GM10248 (cell line): Measurements from ENCODE around the gene LIN7B.
"Not testable (repeated sequence)": the region's sequence is repeated elsewhere in the genome, so short reads cannot be mapped to it uniquely, and the experiment has no call there.

Experiments used
- CTCF ChIA-PET: fragments of 300-600 bp; sonication (Branson Sonifier 250); formaldehyde crosslinking; extraction: SDS; loops from one replicate; lab custom pipeline; 2021; ENCODE audit warnings: antibody characterized with exemption; lab: Yijun Ruan, JAX
- POLR2A ChIA-PET: fragments of 350-650 bp; sonication (Branson Sonifier 250); formaldehyde crosslinking; extraction: SDS; loops from one replicate; lab custom pipeline; 2020; ENCODE audit warnings: antibody characterized with exemption; lab: Yijun Ruan, JAX
- DNase-seq: peaks from one replicate; pipeline ENCODE4 v3.0.0; 2012; ENCODE audit errors: extremely low spot score
- TF ChIP-seq, protein P1 (sequence below): IDR thresholded peaks from 2 replicates; pipeline ENCODE4 v1.5.1; 2012; ENCODE audit warnings: mild to moderate bottlenecking, low read depth; ENCODE audit errors: extremely low read depth, missing control alignments, control extremely low read depth

LIN7B gene

DNA sequence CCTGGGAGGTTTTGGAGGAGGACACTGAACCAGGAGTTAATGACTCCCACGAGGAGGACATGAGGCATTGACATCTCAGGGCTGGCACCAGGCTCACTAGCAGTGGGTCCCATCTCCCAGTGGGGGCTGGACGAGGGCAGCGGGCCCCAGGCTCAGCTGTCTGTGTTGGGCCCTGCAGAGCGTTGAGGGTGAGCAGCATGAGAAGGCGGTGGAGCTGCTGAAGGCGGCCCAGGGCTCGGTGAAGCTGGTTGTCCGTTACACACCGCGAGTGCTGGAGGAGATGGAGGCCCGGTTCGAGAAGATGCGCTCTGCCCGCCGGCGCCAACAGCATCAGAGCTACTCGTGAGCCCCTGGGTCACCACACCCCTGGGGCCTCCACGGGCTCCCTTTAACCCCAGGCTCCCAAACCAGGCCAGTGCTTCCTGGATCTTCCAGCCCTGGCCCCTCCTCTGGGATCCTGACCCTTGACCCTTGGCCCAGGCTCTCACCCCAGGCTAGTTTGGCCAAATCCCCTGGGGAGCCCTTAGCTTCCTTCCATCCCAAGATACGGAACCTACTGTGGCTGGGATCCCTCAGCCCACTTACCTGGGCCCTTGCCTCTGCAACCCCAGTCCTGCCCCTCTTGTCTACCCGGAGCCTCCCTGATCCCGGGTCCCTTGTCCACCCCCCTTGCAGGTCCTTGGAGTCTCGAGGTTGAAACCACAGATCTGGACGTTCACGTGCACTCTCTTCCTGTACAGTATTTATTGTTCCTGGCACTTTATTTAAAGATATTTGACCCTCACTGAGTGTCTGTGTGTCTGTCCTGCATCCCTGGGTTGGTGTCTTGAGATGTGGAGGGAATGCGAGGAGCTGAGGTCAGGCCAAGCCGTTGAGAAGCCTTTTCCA, 3.8 kb downstream of the LIN7B start:
- TF ChIP-seq, protein P1, sequence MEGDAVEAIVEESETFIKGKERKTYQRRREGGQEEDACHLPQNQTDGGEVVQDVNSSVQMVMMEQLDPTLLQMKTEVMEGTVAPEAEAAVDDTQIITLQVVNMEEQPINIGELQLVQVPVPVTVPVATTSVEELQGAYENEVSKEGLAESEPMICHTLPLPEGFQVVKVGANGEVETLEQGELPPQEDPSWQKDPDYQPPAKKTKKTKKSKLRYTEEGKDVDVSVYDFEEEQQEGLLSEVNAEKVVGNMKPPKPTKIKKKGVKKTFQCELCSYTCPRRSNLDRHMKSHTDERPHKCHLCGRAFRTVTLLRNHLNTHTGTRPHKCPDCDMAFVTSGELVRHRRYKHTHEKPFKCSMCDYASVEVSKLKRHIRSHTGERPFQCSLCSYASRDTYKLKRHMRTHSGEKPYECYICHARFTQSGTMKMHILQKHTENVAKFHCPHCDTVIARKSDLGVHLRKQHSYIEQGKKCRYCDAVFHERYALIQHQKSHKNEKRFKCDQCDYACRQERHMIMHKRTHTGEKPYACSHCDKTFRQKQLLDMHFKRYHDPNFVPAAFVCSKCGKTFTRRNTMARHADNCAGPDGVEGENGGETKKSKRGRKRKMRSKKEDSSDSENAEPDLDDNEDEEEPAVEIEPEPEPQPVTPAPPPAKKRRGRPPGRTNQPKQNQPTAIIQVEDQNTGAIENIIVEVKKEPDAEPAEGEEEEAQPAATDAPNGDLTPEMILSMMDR: no peak
- no peak for DNase-seq
- CTCF ChIA-PET: interaction anchor here (1.3 to 3.3 kb wide), 7 partner anchors 10 to 125 kb away, joined by 3 to 15 read pairs (median 6); partner anchors contain the start of genes GYS1 and RUVBL2
- POLR2A ChIA-PET: interaction anchor here (0.5 kb wide), 1 partner anchor 123 kb away, joined by 3 read pairs; no protein-coding TSS in a partner anchor

DNA sequence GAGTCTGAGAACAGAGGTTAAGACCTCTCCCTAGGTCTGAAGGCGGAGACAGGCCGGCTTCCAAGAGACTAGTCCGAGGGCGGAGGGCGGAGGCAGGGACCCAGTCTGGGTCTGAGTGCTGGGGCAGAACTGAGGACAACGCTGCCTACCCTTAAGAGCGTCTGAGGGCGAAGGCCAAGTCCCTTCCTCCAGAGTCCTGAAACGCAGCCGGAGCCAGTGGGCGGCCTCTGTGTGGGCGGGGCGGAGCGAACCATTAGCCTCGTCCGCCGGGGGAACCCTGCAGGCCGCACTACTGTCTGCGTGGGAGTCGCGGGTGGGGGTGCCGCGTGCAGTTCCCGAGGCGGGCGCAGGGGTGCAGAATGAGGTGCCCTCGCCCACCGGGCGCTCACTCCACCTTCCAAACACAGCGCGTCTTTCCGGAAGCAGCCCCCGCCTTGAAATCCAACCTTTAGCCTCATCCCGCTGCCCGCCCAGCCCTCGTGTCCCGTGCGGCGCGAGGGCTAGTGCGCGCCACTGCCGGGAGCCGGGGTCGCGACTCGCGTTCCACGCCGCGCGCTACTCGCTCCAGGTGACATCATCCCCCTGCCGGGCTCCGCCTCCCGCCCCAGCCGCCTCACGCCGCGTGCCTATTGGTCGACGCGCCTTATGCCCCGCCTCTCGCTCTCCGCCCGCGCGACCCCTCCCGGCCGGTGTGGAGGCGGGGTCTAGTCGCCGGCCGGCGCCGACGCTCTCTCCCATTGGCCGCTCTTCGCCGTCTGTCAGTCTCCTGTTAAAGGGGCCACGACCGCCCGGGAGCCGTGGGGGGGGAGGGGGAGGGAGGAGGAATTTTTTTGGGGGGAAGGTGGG, 4.6 kb downstream of the LIN7B start, which contains the start of gene C19orf73:
Gene C19orf73, minus strand, starts transcription at position 579 of the 846 bp plus-strand sequence. Its CDS starts 121 bp downstream, at position 458.
- POLR2A ChIA-PET: no interaction called here

DNA sequence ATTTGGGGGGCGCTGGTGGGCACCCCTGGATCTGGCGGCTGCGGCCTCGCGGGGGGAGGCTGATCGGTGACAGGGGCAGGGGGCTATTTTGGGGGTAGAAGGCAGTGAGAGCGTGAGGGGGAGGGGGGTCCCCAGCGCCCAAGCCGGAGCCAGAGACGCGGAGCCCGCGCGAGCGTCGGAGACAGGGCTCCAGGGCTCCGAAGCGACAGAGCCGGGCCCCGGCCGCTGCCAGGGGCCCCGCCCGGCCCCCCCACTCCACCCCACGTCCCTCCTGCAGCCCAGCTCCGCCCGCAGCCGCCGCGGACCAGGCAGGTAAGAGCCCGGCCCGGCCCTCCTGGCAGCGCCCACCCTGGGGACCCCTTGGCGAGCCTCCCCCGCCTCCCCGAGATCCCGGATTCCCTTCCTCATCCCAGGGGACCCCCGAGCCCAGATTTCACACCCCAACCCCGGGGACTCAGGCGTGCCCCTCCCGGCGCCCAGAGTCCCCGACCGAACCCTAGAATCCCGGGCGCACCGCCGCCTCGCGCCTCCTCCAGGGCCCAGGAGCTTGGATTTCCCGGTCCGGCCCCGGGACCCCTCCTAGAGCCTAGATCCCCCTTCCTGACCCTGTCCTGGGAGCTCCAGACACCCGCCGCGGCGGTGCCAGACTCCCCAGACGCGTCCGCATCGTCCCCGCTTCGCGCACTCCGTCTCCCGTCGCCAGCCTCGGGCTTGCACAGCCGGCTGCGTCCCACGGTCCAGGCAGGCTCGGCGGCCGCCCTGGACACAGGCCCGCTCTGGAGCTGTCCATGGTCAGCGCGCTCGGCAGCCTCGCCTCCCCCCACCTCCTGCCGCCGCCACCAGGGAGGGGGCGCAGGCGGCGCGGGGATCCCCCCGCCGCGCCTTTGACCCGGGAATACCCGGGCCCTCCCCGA, 5.5 kb downstream of the LIN7B start, which contains the start of gene PPFIA3:
Gene PPFIA3, plus strand, starts transcription at position 134 of the 914 bp plus-strand sequence. CDS start 8,330 bp downstream, outside the sequence.
- no peak for DNase-seq
- TF ChIP-seq, protein P1: no peak
- ChIA-PET POLR2A (interaction anchor here (0.5 to 1.2 kb wide), 3 partner anchors 126 to 233 kb away, joined by 4 to 5 read pairs (median 4); partner anchors contain the start of genes GYS1 and RUVBL2), CTCF (interaction anchor here (0.8 to 1.8 kb wide), 5 partner anchors 10 to 79 kb away, joined by 3 to 7 read pairs (median 4); no protein-coding TSS in a partner anchor)

More for the DNA sequence above, 4.6 kb downstream of the LIN7B start, which contains the start of gene C19orf73:
- DNase-seq: peak; percentile 99
- TF ChIP-seq, protein P1: no peak
- CTCF ChIA-PET: interaction anchor here (1.3 to 3.3 kb wide), 6 partner anchors 9 to 125 kb away, joined by 4 to 15 read pairs (median 6); partner anchors contain the start of genes GYS1 and RUVBL2

DNA sequence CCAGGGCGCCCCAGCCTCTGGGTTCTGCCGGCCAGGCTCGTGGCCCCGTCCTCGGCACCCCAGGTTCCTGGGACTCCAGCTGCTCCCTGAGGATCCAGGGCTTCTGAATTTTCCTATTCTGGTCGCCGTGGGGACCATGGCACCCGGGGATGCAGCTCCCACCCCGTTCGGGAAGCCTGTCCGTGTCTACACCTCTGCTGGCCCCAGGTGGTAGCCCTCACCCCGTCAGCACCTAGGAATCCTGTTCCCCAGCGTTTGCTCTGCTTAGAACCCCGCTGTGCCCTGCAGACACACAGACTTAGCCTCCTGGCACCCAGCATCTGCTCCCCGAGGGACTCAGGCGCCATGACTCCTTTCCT, 6.1 kb downstream of the LIN7B start:
- DNase-seq: no peak
- POLR2A ChIA-PET: interaction anchor here (0.5 to 1.2 kb wide), 2 partner anchors 127 to 233 kb away, joined by 4 read pairs; partner anchors contain the start of genes GYS1 and RUVBL2
- CTCF ChIA-PET: interaction anchor here (0.8 to 1.9 kb wide), 6 partner anchors 9 to 78 kb away, joined by 3 to 7 read pairs (median 4); no protein-coding TSS in a partner anchor
- TF ChIP-seq, protein P1: no peak

DNA sequence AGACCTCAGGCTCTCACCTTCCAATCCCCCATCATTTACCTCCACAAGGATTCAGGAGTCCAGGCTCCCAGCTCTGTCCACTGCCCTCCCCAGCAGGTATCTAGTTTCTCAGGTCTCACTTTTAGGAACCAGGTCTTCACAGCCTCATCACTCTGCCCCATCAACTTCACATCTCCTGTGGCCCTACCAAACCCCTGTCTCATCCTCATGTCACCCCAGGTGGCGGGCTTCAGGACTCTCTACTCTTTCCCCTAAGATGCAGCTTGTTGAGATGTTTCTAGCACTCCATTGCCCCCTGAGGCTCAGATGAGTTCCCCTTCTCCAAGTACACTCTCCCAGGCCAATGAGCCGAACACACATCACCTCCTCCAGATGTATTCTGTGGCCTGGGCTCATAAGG, 6.7 kb downstream of the LIN7B start:
- no peak for DNase-seq
- POLR2A ChIA-PET: interaction anchor here (1.2 kb wide), 1 partner anchor 127 kb away, joined by 4 read pairs; the partner anchor contains the start of genes GYS1 and RUVBL2
- CTCF ChIA-PET: interaction anchor here (1.6 to 1.9 kb wide), 3 partner anchors 9 to 26 kb away, joined by 4 to 7 read pairs (median 6); no protein-coding TSS in a partner anchor

DNA sequence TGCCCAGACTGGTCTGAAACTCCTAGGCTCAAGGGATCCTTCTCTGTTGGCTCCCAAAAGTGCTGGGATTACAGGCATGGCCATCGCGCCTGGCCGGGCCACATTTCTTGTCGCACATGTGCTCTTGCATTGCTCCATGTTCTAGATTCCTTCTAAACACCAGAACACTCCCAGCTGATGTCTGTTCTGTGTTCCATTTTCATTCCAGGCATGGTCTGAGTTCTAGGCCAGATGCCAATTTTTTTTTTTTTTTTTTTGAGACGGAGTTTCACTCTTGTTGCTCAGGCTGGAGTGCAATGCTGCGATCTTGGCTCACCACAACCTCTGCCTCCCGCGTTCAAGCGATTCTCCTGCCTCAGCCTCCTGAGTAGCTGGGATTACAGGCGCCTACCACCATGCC, 7.7 kb downstream of the LIN7B start:
- ChIA-PET POLR2A (interaction anchor here (0.6 kb wide), 1 partner anchor 159 kb away, joined by 3 read pairs; no protein-coding TSS in a partner anchor), CTCF (interaction anchor here (1.9 kb wide), 1 partner anchor 25 kb away, joined by 6 read pairs; no protein-coding TSS in a partner anchor)
- not testable (repeated sequence) for DNase-seq

More for the DNA sequence above, 6.7 kb downstream of the LIN7B start:
- TF ChIP-seq, protein P1: no peak

DNA sequence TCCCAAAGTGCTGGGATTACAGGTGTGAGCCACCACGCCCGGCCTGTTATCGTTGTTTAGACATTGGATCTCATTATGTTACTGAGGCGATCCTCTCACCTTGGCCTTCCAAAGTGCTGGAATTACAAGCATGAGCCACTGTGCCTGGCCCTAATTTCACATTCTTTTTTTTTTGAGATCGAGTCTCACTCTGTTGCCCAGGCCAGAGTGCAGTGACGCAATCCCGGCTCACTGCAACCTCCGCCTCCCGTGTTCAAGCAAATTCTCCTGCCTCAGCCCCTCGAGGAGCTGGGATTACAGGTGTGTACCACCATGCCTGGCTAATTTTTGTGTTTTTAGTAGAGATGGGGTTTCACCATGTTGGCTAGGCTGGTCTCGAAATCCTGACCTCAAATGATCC, 9.1 kb downstream of the LIN7B start:
- CTCF ChIA-PET, POLR2A ChIA-PET: not testable (repeated sequence)

More for the DNA sequence above, 9.1 kb downstream of the LIN7B start:
- DNase-seq: not testable (repeated sequence)
